ENCODE results near the gene DBT. TPM values are rescaled to one million over a fixed set of nuclear protein-coding genes. Genes with fewer than 3 reads are reported as not detected.

DBT gene
- total RNA-seq, 1 donor from 2014 or later, result 13.7 TPM

GRCh38 chr1:100183370-100183769, 66.3 kb downstream of the DBT start:
- TF ChIP-seq EZH2phosphoT487 (IDR thresholded peaks at IDR 0.05) (no peak), EZH2 (IDR thresholded peaks at IDR 0.05) (no peak)
- TF ChIP-seq, protein P1, sequence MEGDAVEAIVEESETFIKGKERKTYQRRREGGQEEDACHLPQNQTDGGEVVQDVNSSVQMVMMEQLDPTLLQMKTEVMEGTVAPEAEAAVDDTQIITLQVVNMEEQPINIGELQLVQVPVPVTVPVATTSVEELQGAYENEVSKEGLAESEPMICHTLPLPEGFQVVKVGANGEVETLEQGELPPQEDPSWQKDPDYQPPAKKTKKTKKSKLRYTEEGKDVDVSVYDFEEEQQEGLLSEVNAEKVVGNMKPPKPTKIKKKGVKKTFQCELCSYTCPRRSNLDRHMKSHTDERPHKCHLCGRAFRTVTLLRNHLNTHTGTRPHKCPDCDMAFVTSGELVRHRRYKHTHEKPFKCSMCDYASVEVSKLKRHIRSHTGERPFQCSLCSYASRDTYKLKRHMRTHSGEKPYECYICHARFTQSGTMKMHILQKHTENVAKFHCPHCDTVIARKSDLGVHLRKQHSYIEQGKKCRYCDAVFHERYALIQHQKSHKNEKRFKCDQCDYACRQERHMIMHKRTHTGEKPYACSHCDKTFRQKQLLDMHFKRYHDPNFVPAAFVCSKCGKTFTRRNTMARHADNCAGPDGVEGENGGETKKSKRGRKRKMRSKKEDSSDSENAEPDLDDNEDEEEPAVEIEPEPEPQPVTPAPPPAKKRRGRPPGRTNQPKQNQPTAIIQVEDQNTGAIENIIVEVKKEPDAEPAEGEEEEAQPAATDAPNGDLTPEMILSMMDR (IDR thresholded peaks at IDR 0.05), result no peak
- Histone ChIP-seq H3K9ac (no peak overlapping the region), H3K79me2 (ENCODE audit: low read depth) (no peaks in the 10 kb centered on the region), H3F3A (ENCODE audit: low read depth) (peaks cover 5% of the 10 kb centered on the region), H4K20me1 (ENCODE audit: low read depth) (no peaks in the 10 kb centered on the region), H3K36me3 (no peaks in the 10 kb centered on the region), H3K9me3 (ENCODE audit: low read depth) (no peaks in the 10 kb centered on the region), H3K4me1 (peaks cover 7% of the 10 kb centered on the region), H3K27ac (no peak overlapping the region), H3K27me3 (no peaks in the 10 kb centered on the region), H3K4me2 (no peak overlapping the region), H3K4me3 (no peak overlapping the region), H2AFZ (replicated peaks) (no peak overlapping the region)
- Mint-ChIP-seq H3K27me3 (ENCODE audit: insufficient read depth, low read depth) (no peaks in the 10 kb centered on the region), H3K27ac (no peak overlapping the region), H3K9me3 (no peaks in the 10 kb centered on the region), H3K4me1 (peaks cover 4% of the 10 kb centered on the region), H3K4me3 (no peak overlapping the region), H3K36me3 (peaks cover 4% of the 10 kb centered on the region)
- no peak for DNase-seq (ENCODE audit: low spot score)

GRCh38 chr1:100178091-100178490, 71.5 kb downstream of the DBT start, which contains the start of gene LRRC39:
Gene LRRC39, minus strand, starts transcription at chr1:100178256. Its CDS starts 9,740 bp downstream, at chr1:100168516.
- Histone ChIP-seq H3K27ac (no peak within 1 kb of the TSS), H3K9me3 (ENCODE audit: low read depth) (no peaks in the 10 kb centered on the region), H3K79me2 (ENCODE audit: low read depth) (no peaks in the 10 kb centered on the region), H3K4me3 (no peak within 1 kb of the TSS), H3K9ac (no peak within 1 kb of the TSS), H3K4me1 (no peaks in the 10 kb centered on the region), H3K4me2 (no peak within 1 kb of the TSS), H3K27me3 (no peaks in the 10 kb centered on the region), H4K20me1 (ENCODE audit: low read depth) (no peaks in the 10 kb centered on the region), H2AFZ (replicated peaks) (no peak within 1 kb of the TSS), H3F3A (ENCODE audit: low read depth) (no peaks in the 10 kb centered on the region), H3K36me3 (no peaks in the 10 kb centered on the region)
- Mint-ChIP-seq H3K4me1 (no peaks in the 10 kb centered on the region), H3K4me3 (no peak within 1 kb of the TSS), H3K9me3 (no peaks in the 10 kb centered on the region), H3K27ac (no peak within 1 kb of the TSS), H3K27me3 (ENCODE audit: insufficient read depth, low read depth) (no peaks in the 10 kb centered on the region), H3K36me3 (no peaks in the 10 kb centered on the region)
- no peak for DNase-seq (ENCODE audit: low spot score)
- TF ChIP-seq, protein P1 (IDR thresholded peaks at IDR 0.05), result no peak
- TF ChIP-seq EZH2phosphoT487 (IDR thresholded peaks at IDR 0.05) (no peak), EZH2 (IDR thresholded peaks at IDR 0.05) (no peak)

GRCh38 chr1:100177295-100178041, 72.2 kb downstream of the DBT start:
- no peak overlapping the region for H3K27ac Mint-ChIP-seq
- Histone ChIP-seq H2AFZ (replicated peaks) (no peak overlapping the region), H3K9ac (no peak overlapping the region), H3K27ac (no peak overlapping the region), H3F3A (ENCODE audit: low read depth) (no peaks in the 10 kb centered on the region), H3K79me2 (ENCODE audit: low read depth) (no peaks in the 10 kb centered on the region), H3K27me3 (no peaks in the 10 kb centered on the region), H3K36me3 (no peaks in the 10 kb centered on the region), H3K9me3 (ENCODE audit: low read depth) (no peaks in the 10 kb centered on the region), H4K20me1 (ENCODE audit: low read depth) (no peaks in the 10 kb centered on the region), H3K4me2 (no peak overlapping the region), H3K4me3 (no peak overlapping the region), H3K4me1 (no peaks in the 10 kb centered on the region)
- TF ChIP-seq, protein P1 (IDR thresholded peaks at IDR 0.05), result no peak
- no peak for TF ChIP-seq EZH2phosphoT487 (IDR thresholded peaks at IDR 0.05)
- no peak for TF ChIP-seq EZH2 (IDR thresholded peaks at IDR 0.05)
- no peaks in the 10 kb centered on the region for H3K27me3 Mint-ChIP-seq (ENCODE audit: insufficient read depth, low read depth)
- H3K4me3 Mint-ChIP-seq, result no peak overlapping the region
- H3K9me3 Mint-ChIP-seq, result no peaks in the 10 kb centered on the region
- no peak for DNase-seq (ENCODE audit: low spot score)
- H3K4me1 Mint-ChIP-seq, result no peaks in the 10 kb centered on the region
- no peaks in the 10 kb centered on the region for H3K36me3 Mint-ChIP-seq
